ENCODE results near the gene USH2A. TPM values are rescaled to one million over a fixed set of nuclear protein-coding genes. Genes with fewer than 3 reads are reported as not detected.

The USH2A gene
- total and polyA plus RNA-seq, 2 experiments from 2014 or later: 0.24 TPM; not detected in 1

- no peak for DNase-seq (ENCODE audit: low read depth in 1 of 2, low spot score in 1 of 2)
Observed at GRCh38 chr1:216314379-216315095, 108.7 kb downstream of the USH2A start.

GRCh38 chr1:216310776-216311175 lies 112.5 kb downstream of the USH2A start:
- DNase-seq (ENCODE audit: low read depth in 1 of 2, low spot score in 1 of 2): peak; percentile 69 to 73

More at GRCh38 chr1:216314379-216315095, 108.7 kb downstream of the USH2A start:
- TF ChIP-seq, protein P1, sequence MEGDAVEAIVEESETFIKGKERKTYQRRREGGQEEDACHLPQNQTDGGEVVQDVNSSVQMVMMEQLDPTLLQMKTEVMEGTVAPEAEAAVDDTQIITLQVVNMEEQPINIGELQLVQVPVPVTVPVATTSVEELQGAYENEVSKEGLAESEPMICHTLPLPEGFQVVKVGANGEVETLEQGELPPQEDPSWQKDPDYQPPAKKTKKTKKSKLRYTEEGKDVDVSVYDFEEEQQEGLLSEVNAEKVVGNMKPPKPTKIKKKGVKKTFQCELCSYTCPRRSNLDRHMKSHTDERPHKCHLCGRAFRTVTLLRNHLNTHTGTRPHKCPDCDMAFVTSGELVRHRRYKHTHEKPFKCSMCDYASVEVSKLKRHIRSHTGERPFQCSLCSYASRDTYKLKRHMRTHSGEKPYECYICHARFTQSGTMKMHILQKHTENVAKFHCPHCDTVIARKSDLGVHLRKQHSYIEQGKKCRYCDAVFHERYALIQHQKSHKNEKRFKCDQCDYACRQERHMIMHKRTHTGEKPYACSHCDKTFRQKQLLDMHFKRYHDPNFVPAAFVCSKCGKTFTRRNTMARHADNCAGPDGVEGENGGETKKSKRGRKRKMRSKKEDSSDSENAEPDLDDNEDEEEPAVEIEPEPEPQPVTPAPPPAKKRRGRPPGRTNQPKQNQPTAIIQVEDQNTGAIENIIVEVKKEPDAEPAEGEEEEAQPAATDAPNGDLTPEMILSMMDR (IDR thresholded peaks at IDR 0.05; ENCODE audit: low read depth, low read length): no peak
- no peaks in the 10 kb centered on the region for H3K27me3 ChIP-seq
- no peak overlapping the region for H3K27ac ChIP-seq
- H3K4me3 ChIP-seq: no peak overlapping the region
- H3K36me3 ChIP-seq: no peaks in the 10 kb centered on the region
- no peaks in the 10 kb centered on the region for H3K4me1 ChIP-seq (ENCODE audit: low read depth)
- H3K9me3 ChIP-seq (ENCODE audit: low read depth): no peaks in the 10 kb centered on the region

DNA sequence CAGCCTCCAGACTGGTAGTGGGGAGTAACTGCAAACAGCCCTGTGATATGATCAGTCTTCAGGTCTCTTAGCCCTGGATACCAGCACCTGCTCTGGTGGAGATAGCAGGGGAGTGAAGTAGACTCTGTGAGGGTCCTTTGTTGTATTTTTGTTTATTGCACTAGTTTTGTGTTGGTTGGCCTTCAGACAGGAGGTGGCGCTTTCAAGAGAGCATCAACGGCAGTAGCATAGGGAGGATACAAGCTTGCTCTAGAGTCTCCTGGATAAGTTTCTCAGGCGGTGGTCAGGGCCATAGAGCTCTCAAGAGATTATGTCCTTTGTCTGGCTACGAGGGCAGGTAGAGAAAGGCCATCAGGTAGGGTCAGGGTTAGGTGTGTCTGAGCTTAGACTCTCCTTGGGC lies 116.4 kb downstream of the USH2A start:
- Histone ChIP-seq H3K4me3 (no peak overlapping the region), H3K9me3 (ENCODE audit: low read depth) (no peaks in the 10 kb centered on the region), H3K36me3 (no peaks in the 10 kb centered on the region), H3K27me3 (no peaks in the 10 kb centered on the region), H3K27ac (no peak overlapping the region), H3K4me1 (ENCODE audit: low read depth) (no peaks in the 10 kb centered on the region)
- TF ChIP-seq, protein P1 (IDR thresholded peaks at IDR 0.05; ENCODE audit: low read depth, low read length): no peak
- DNase-seq (ENCODE audit: low read depth in 1 of 2, low spot score in 1 of 2): no peak

More at GRCh38 chr1:216310776-216311175, 112.5 kb downstream of the USH2A start:
- Histone ChIP-seq H3K36me3 (no peaks in the 10 kb centered on the region), H3K27me3 (no peaks in the 10 kb centered on the region), H3K9me3 (ENCODE audit: low read depth) (no peaks in the 10 kb centered on the region), H3K4me1 (ENCODE audit: low read depth) (no peaks in the 10 kb centered on the region), H3K27ac (no peak overlapping the region), H3K4me3 (no peak overlapping the region)
- TF ChIP-seq, protein P1 (IDR thresholded peaks at IDR 0.05; ENCODE audit: low read depth, low read length): peak; percentile 71

GRCh38 chr1:216303690-216304089 lies 119.6 kb downstream of the USH2A start:
- TF ChIP-seq, protein P1 (IDR thresholded peaks at IDR 0.05; ENCODE audit: low read depth, low read length): no peak
- Histone ChIP-seq H3K4me1 (ENCODE audit: low read depth) (no peaks in the 10 kb centered on the region), H3K27ac (no peak overlapping the region), H3K9me3 (ENCODE audit: low read depth) (no peaks in the 10 kb centered on the region), H3K36me3 (no peaks in the 10 kb centered on the region), H3K4me3 (no peak overlapping the region), H3K27me3 (no peaks in the 10 kb centered on the region)
- DNase-seq (ENCODE audit: low read depth in 1 of 2, low spot score in 1 of 2): no peak

GRCh38 chr1:216293683-216294082 lies 129.6 kb downstream of the USH2A start:
- H3K9me3 ChIP-seq (ENCODE audit: low read depth): no peaks in the 10 kb centered on the region
- DNase-seq (ENCODE audit: low read depth in 1 of 2, low spot score in 1 of 2): no peak
- no peaks in the 10 kb centered on the region for H3K36me3 ChIP-seq
- no peak overlapping the region for H3K4me3 ChIP-seq
- no peaks in the 10 kb centered on the region for H3K27me3 ChIP-seq
- no peak overlapping the region for H3K27ac ChIP-seq
- peaks cover 5% of the 10 kb centered on the region for H3K4me1 ChIP-seq (ENCODE audit: low read depth)
- TF ChIP-seq, protein P1 (IDR thresholded peaks at IDR 0.05; ENCODE audit: low read depth, low read length): no peak
